Measurements from ENCODE around the gene LONP1.

The LONP1 gene

GRCh38 chr19:5700455-5701092 is 19.4 kb downstream of the LONP1 start:
- no peak for DNase-seq (ENCODE audit: low read depth in 2 of 2)
- no peak overlapping the region for H3K4me3 ChIP-seq (replicated peaks in 1 of 2; ENCODE audit: low read depth in 2 of 2, low read length in 2 of 2)
- TF ChIP-seq, protein P1, sequence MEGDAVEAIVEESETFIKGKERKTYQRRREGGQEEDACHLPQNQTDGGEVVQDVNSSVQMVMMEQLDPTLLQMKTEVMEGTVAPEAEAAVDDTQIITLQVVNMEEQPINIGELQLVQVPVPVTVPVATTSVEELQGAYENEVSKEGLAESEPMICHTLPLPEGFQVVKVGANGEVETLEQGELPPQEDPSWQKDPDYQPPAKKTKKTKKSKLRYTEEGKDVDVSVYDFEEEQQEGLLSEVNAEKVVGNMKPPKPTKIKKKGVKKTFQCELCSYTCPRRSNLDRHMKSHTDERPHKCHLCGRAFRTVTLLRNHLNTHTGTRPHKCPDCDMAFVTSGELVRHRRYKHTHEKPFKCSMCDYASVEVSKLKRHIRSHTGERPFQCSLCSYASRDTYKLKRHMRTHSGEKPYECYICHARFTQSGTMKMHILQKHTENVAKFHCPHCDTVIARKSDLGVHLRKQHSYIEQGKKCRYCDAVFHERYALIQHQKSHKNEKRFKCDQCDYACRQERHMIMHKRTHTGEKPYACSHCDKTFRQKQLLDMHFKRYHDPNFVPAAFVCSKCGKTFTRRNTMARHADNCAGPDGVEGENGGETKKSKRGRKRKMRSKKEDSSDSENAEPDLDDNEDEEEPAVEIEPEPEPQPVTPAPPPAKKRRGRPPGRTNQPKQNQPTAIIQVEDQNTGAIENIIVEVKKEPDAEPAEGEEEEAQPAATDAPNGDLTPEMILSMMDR (IDR thresholded peaks at IDR 0.05; ENCODE audit: low read depth, low read length): no peak

DNA sequence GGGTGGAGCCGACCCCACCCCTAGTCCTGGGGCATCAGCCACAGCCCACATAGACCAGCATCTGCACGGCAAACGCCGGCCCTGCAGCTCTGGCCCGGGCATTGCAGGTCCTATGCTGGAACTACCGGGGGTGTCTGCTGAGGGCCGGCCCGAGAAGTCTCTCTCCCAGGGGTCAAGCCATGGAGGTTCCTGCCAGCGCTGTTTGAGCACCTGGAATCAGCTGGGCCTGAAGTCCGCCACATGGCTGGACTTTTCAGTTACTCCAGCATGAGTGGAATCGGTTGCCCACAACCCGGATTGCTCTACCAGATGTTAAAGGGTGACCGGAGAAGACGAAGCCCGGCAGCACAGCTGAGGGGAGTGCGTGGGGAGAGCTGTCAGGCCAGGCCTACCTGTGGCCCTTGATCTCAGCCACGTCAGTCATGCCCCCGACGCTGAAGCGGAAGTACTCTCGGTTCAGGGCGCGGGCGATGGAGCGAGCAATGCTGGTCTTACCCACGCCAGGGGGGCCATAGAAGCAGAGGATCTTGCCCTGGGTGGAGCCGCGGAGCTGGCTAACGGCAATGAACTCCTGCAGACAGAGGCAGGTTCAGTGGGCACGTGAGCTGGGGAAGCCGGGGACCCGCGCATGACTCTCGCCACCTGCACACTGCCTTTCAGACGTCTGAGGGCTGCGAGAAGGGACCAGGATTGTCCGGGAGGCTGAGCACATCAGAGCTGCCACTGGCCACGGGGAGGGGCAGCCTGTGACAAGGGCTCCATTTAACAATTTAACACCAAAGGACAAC is 21.1 kb downstream of the LONP1 start:
- H3K4me3 ChIP-seq (replicated peaks in 1 of 2; ENCODE audit: low read depth in 2 of 2, low read length in 2 of 2): no peak overlapping the region
- TF ChIP-seq, protein P1 (IDR thresholded peaks at IDR 0.05; ENCODE audit: low read depth, low read length): no peak
- DNase-seq (ENCODE audit: low read depth in 2 of 2): no peak

GRCh38 chr19:5697890-5698634 is 21.9 kb downstream of the LONP1 start:
- TF ChIP-seq, protein P1 (IDR thresholded peaks at IDR 0.05; ENCODE audit: low read depth, low read length): no peak
- H3K4me3 ChIP-seq (replicated peaks in 1 of 2; ENCODE audit: low read depth in 2 of 2, low read length in 2 of 2): no peak overlapping the region

GRCh38 chr19:5697022-5697889 is 22.7 kb downstream of the LONP1 start:
- no peak overlapping the region for H3K4me3 ChIP-seq (replicated peaks in 1 of 2; ENCODE audit: low read depth in 2 of 2, low read length in 2 of 2)
- TF ChIP-seq, protein P1 (IDR thresholded peaks at IDR 0.05; ENCODE audit: low read depth, low read length): no peak
- DNase-seq (ENCODE audit: low read depth in 2 of 2): no peak

More at GRCh38 chr19:5697890-5698634, 21.9 kb downstream of the LONP1 start:
- no peak for DNase-seq (ENCODE audit: low read depth in 2 of 2)

DNA sequence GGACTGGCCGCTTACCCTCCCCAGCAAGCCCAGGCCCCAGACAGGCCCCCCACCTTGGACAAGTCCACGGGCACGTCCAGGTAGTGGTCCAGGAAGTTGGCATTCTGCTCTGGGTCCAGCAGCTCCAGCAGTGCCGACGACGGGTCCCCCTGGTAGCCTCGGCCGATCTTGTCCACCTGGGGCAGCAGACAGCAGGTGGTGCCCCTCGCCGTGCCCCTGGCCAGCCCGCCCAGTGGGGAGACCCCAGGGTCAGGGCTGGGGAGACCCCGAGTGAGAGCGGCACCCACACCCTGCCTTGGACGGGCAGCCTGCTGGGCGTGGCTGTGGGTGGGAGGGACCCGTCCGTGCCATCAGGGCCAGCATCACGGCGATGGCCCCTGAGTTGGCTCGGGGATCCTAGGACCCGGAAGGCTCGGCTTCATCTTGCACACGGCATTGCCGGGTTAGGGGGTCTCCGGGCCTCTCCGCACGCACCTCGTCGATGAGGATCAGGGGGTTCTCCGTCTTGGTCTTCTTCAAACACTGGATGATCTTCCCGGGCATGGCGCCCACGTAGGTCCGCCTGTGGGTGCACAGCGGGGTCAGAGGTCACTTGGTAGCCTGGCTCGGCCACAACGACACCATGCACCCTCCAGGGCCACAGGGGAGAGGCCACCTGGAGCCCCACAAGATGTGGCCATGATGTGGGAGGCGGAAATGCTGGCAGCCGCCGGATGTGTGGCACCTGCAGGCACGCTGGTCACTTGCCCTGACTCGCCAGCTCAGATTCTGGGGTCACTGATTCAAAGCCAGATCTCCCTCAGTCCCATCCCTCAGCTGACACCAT is 23.5 kb downstream of the LONP1 start:
- TF ChIP-seq, protein P1 (IDR thresholded peaks at IDR 0.05; ENCODE audit: low read depth, low read length): no peak
- no peak overlapping the region for H3K4me3 ChIP-seq (replicated peaks in 1 of 2; ENCODE audit: low read depth in 2 of 2, low read length in 2 of 2)
- no peak for DNase-seq (ENCODE audit: low read depth in 2 of 2)

Data from cardiac fibroblast (primary cell).